Sigmoid colon (tissue), 7 donors: ENCODE measurements around the gene DIP2C. TPM values are rescaled to one million over a fixed set of nuclear protein-coding genes. Genes with fewer than 3 reads are reported as not detected.

Experiments
- DNase-seq: peaks from one replicate; pipeline ENCODE4 v3.0.0-alpha.2; 2019
- H3K27ac ChIP-seq, 4 donors: fragments of 200-600 bp; sonication (generic); one replicate each; pipeline ENCODE4 v1.5.1; 2016 to 2019; ENCODE audit warnings: mild to moderate bottlenecking in 1 of 4
- H3K27me3 ChIP-seq, 3 donors: fragments of 200-600 bp; sonication (generic); one replicate each; pipeline ENCODE4 v1.5.1; 2019; ENCODE audit warnings: mild to moderate bottlenecking in 1 of 3
- H3K36me3 ChIP-seq, 4 donors: fragments of 200-600 bp; sonication (generic); one replicate each; pipeline ENCODE4 v1.5.1; 2016 to 2019
- H3K4me1 ChIP-seq, 4 donors: fragments of 200-600 bp; sonication (generic); one replicate each; pipeline ENCODE4 v1.5.1; 2017 to 2019
- H3K4me3 ChIP-seq, 4 donors: fragments of 200-600 bp; sonication (generic); one replicate each; pipeline ENCODE4 v1.5.1; 2017 to 2019; ENCODE audit warnings: mild to moderate bottlenecking in 2 of 4, moderate library complexity in 1 of 4
- H3K9me3 ChIP-seq, 4 donors: fragments of 200-600 bp in 3 of 4; sonication (generic) in 3 of 4; one replicate each; pipeline versions ENCODE4 v1.5.1 to v1.6.1; 2013 to 2019
- EP300 ChIP-seq, 4 donors: sonication (generic); formaldehyde crosslinking; IDR thresholded peaks; one replicate each; pipeline ENCODE4 v1.6.1; 2017; ENCODE audit warnings: antibody characterized with exemption in 4 of 4
- POLR2A ChIP-seq, 2 donors: fragments of 450-650 bp; IDR thresholded peaks; one replicate each; pipeline ENCODE4 v1.6.1; 2016; ENCODE audit warnings: antibody characterized with exemption in 2 of 2, mild to moderate bottlenecking in 2 of 2, moderate library complexity in 2 of 2
- POLR2AphosphoS5 ChIP-seq, 4 donors: sonication (generic); formaldehyde crosslinking; IDR thresholded peaks; one replicate each; pipeline ENCODE4 v1.6.1; 2017; ENCODE audit warnings: antibody characterized with exemption in 4 of 4
- WGBS, 2 donors: extraction: QIAGEN DNeasy Blood & Tissue Kit; methylation state at CpG; one replicate each; pipeline ENCODE4 v1.1.7; 2013; 5-methylcytosine and 5-hydroxymethylcytosine counted together
- intact Hi-C: fragments of 100-400 bp; cut with DNase I; formaldehyde crosslinking; loops from one replicate; pipeline ENCODE4 v1.15.1; 2023
- polyA plus RNA-seq, 3 donors: library from polyadenylated mRNA; stranded (reverse); fragments of 200-250 nt; gene quantifications; one replicate each; pipeline ENCODE4 v1.2.3, GENCODE V29; 2013
- total RNA-seq, 4 donors: library from RNA; depleted of rRNA; stranded (reverse); fragments of >200 nt; gene quantifications; one replicate each; pipeline ENCODE4 v1.1.0, GENCODE V29; 2016
- TF ChIP-seq, protein P1 (sequence below), 4 experiments: fragments of 450-650 bp in 3 of 4; fragments of 200-600 bp in 1 of 4; IDR thresholded peaks; one replicate each; pipeline ENCODE4 v1.5.1; 2016 to 2019; ENCODE audit warnings: antibody characterized with exemption in 4 of 4, mild to moderate bottlenecking in 3 of 4, moderate library complexity in 2 of 4
- donor health status: healthy with polysubstance abuse.
- donor health status: Bipolar disorder and iron deficiency.
- donor health status: healthy.

Gene DIP2C
- total and polyA plus RNA-seq, 7 donors, result 1.8 to 67.9 (median 42.1) TPM

DNA sequence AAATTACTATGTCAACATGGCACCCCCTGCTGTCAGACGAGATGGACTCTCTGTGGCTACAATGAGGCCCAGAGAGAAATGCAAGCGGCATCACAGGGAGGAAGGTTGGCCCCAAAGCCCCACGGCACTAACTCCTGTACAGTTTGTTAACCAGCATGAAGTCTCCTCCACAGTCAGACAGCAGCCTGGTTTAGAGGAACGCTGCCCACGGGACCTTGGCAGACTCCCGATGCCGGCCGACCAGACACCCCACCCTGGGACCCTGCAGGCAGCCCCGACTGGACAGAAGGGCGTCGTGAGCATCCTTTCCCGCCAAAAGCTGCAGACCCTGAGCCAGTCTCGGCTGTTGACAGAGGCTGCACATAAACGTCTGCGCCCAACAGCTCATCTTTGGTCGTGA is 158.8 kb downstream of the DIP2C start:
- peak; percentile 46 for DNase-seq

DNA sequence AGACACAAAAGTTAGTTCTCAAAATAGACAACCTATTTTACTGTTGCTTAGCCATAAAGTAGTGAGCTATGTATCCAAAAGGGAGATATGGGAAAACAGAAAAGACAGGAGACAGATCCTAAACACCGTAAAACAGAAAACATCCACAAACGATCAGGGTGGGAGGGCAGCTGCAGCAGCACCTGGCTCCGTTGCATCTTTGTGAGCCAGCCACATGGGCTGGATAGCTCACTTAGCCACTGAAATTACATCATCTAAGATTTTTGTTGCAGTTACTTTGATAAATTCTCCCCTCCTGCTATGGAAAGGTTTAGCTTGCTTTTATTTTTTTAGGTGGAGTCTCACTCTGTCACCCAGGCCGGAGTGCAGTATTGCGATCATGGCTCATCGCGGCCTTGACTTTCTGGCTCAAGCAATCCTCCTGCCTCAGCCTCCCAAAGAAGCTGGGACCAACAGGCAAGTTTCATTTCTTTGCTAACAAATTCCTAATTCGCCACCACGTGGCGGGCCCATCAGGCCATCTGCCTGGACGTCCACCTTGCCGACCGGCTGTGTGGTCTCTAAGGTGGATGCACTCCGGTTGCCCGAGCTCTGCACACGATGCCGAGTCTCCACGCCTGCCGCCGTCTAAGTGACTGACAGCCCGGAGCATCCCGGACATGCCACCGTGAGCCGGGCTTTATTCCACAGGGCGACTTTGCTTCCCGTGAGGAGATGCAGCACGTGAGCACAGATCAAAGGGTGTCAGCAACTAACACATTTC is 159.8 kb downstream of the DIP2C start:
- TF ChIP-seq POLR2A (IDR thresholded peaks at IDR 0.05) (no peak), POLR2AphosphoS5 (IDR thresholded peaks at IDR 0.05) (no peak), EP300 (IDR thresholded peaks at IDR 0.05) (no peak)
- TF ChIP-seq, protein P1, sequence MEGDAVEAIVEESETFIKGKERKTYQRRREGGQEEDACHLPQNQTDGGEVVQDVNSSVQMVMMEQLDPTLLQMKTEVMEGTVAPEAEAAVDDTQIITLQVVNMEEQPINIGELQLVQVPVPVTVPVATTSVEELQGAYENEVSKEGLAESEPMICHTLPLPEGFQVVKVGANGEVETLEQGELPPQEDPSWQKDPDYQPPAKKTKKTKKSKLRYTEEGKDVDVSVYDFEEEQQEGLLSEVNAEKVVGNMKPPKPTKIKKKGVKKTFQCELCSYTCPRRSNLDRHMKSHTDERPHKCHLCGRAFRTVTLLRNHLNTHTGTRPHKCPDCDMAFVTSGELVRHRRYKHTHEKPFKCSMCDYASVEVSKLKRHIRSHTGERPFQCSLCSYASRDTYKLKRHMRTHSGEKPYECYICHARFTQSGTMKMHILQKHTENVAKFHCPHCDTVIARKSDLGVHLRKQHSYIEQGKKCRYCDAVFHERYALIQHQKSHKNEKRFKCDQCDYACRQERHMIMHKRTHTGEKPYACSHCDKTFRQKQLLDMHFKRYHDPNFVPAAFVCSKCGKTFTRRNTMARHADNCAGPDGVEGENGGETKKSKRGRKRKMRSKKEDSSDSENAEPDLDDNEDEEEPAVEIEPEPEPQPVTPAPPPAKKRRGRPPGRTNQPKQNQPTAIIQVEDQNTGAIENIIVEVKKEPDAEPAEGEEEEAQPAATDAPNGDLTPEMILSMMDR (IDR thresholded peaks at IDR 0.05), result no peak

More for the DNA sequence above, 158.8 kb downstream of the DIP2C start:
- H3K27me3 ChIP-seq, result no peaks in the 10 kb centered on the region
- TF ChIP-seq POLR2AphosphoS5 (IDR thresholded peaks at IDR 0.05) (no peak), EP300 (IDR thresholded peaks at IDR 0.05) (no peak), POLR2A (IDR thresholded peaks at IDR 0.05) (no peak)
- TF ChIP-seq, protein P1 (IDR thresholded peaks at IDR 0.05), result no peak
- intact Hi-C loops, result no loop called here
- H3K36me3 ChIP-seq, result no peaks in the 10 kb centered on the region
- WGBS, 2 donors, result 90 to 93% methylated on average over 16 of the region's 16 CpGs
- peaks cover 0 to 36% (median 24%) of the 10 kb centered on the region in 4 donors for H3K4me1 ChIP-seq
- no peak overlapping the region for H3K4me3 ChIP-seq
- H3K27ac ChIP-seq, result no peak overlapping the region
- no peaks in the 10 kb centered on the region for H3K9me3 ChIP-seq

DNA sequence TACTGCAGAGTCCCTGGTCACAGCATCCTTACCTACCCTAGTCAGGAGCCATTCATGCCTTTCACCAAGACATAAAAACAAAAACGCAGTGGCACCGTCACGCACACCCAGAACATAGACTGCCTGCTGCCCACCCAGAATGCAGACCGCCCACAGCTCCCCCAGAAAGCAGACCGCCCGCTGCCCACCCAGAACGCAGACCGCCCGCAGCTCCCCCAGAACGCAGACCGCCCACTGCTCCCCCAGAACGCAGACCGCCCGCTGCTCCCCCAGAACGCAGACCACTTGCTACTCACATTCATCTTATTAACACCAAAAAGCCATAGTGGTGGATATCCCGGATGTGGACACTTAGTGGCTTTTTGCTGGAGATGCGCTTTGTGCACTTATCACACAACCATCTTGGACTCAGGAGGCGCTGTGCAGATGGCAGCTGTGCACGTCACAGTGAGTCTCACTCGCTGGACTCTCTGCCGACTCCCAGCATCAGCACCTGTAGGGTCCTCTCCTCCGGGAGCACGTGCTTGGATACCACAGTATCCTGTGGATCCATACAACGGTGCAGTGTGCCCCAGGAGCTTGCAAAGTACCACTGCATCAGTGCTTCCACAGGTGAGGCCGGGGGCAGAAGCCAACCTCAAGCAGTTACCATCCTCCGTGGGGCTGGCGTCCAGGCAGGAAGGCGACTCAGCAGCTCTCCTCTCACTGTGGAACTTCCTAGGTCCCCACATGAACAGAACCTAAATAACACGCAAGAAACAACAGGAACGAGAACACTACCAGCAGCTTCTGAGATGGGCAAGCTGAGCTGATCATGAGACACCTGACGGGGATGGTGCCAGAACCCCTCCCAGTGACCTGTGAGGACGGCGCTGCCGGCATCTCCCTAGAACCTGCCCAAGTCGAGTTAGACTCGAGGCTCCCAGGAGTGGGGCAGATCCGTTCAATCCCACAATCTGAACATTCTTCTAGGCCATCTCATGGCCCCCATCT is 161.0 kb downstream of the DIP2C start:
- Histone ChIP-seq H3K4me3 (no peak overlapping the region), H3K27me3 (no peaks in the 10 kb centered on the region), H3K36me3 (no peaks in the 10 kb centered on the region), H3K9me3 (no peaks in the 10 kb centered on the region), H3K4me1 (peaks cover 0 to 57% (median 35%) of the 10 kb centered on the region in 4 donors), H3K27ac (peak overlapping the region in 1 of 4 donors; percentile 45)
- DNase-seq, result peak; percentile 53
- TF ChIP-seq POLR2AphosphoS5 (IDR thresholded peaks at IDR 0.05), result no peak
- TF ChIP-seq EP300 (IDR thresholded peaks at IDR 0.05), result no peak
- TF ChIP-seq POLR2A (IDR thresholded peaks at IDR 0.05), result no peak
- TF ChIP-seq, protein P1 (IDR thresholded peaks at IDR 0.05), result no peak
- 89 to 94% methylated on average over 37 of the region's 37 CpGs for WGBS, 2 donors
- intact Hi-C loops, result no loop called here

More for the DNA sequence above, 159.8 kb downstream of the DIP2C start:
- no peak overlapping the region for H3K4me3 ChIP-seq
- no peaks in the 10 kb centered on the region for H3K9me3 ChIP-seq
- no peaks in the 10 kb centered on the region for H3K27me3 ChIP-seq
- H3K36me3 ChIP-seq, result no peaks in the 10 kb centered on the region
- WGBS, 2 donors, result 94 to 95% methylated on average over 27 of the region's 27 CpGs
- intact Hi-C loops, result no loop called here
- H3K27ac ChIP-seq, result peak overlapping the region in 2 of 4 donors; percentile 19 to 45
- DNase-seq, result peak; percentile 61
- peaks cover 0 to 47% (median 30%) of the 10 kb centered on the region in 4 donors for H3K4me1 ChIP-seq

DNA sequence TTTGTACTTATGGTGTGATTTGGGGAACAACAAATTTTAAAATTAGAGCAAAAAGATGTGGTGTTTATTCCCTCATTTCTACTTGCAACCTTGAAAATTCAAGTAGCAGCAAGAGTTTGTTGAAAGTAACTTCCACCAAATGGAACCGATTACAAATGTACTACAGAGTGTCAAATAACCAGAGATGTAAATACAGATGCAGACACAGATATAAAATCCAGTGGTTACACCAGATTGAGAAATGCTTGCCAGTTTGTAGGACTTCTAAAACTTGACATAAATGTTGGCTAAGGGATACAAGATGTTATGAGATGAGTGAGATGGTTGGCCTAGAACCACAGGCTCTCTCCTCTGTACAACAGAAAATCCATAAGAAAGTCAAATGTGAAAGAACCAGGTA is 162.1 kb downstream of the DIP2C start:
- TF ChIP-seq, protein P1 (IDR thresholded peaks at IDR 0.05), result no peak
- TF ChIP-seq EP300 (IDR thresholded peaks at IDR 0.05) (no peak), POLR2A (IDR thresholded peaks at IDR 0.05) (no peak), POLR2AphosphoS5 (IDR thresholded peaks at IDR 0.05) (no peak)
- no peak for DNase-seq
- no peaks in the 10 kb centered on the region for H3K9me3 ChIP-seq
- no peaks in the 10 kb centered on the region for H3K27me3 ChIP-seq
- intact Hi-C loops, result no loop called here
- 82 to 86% methylated on average over 1 of the region's 1 CpG for WGBS, 2 donors
- H3K36me3 ChIP-seq, result no peaks in the 10 kb centered on the region
- H3K4me3 ChIP-seq, result no peak overlapping the region
- peaks cover 0 to 63% (median 42%) of the 10 kb centered on the region in 4 donors for H3K4me1 ChIP-seq
- no peak overlapping the region for H3K27ac ChIP-seq
